ENCODE measurements around the gene ACBD6. TPM values are rescaled to one million over a fixed set of nuclear protein-coding genes. Genes with fewer than 3 reads are reported as not detected.
A peak's percentile ranks its signal among the peaks of the same experiment; 100 is the strongest.
"Not testable (repeated sequence)": the region's sequence is repeated elsewhere in the genome, so short reads cannot be mapped to it uniquely, and the experiment has no call there.

ACBD6 gene
- total RNA-seq, 1 donor from 2014 or later, result 57.1 TPM

DNA sequence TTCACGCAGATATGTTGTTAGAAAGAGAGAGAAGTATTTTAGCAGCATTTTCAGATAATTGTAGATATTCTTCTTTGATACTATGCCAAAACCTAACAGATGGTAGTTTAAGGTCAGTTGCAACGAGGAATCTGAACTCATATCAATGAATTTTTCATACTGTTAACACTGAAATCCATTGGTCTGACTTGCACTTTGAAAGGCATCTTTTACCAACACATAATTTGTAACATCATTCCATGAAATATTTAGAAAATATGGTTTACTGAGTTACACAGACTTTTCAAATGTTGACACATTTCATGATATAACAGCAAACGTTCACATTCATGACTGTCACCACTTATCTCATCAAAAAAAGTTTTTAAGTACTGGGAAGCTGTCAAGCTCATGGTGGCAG, 4.6 kb downstream of the ACBD6 start:
- no peak for DNase-seq (ENCODE audit: low spot score in 2 of 2)
- FAIRE-seq, result no peak

GRCh38 chr1:180494370-180494769, 8.0 kb downstream of the ACBD6 start:
- FAIRE-seq (no peak), DNase-seq (ENCODE audit: low spot score in 2 of 2) (no peak)

DNA sequence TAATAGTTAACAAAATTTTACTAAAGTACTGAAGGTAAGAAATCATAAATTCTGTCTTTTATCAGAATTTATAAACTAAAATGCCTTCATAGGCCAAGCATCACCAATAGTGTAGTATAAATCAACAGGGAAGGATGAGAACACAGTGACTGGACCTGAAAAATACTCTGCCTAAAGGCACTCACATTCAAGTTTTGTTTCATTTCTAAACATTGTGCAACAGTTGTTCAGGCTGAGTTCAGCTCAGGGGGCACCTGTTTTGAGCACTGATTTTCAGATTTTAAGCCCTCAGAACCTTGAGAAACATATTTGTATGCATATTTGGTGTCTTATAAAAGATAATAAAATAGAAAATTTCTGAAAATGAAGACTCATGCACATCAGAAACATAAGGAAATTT, 12.4 kb downstream of the ACBD6 start:
- no peak for FAIRE-seq
- DNase-seq (ENCODE audit: low spot score in 2 of 2), result no peak

DNA sequence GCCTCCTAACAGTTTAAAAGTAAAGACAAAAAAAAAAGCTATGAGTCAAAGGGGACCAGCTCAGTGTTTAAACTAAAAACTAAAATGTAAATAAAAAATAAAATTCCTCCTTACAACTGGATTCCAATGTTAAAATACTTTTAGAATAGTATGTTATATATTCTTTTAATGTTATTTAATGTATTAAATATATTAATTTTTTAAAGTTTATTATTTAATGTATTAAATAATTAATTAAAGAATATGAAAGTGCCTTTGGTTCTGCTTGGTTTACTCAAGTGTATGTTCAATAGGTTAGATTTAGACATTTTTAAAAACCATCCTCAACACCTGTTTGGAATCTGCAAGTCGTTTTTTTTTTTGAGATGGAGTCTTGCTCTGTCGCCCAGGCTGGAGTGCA, 13.1 kb downstream of the ACBD6 start:
- FAIRE-seq (peak; percentile 54), DNase-seq (ENCODE audit: low spot score in 2 of 2) (no peak)

- DNase-seq (ENCODE audit: low spot score in 2 of 2) (no peak), FAIRE-seq (no peak)
These were observed 13.7 kb downstream of the ACBD6 start for GRCh38 chr1:180488661-180489060.

GRCh38 chr1:180486092-180486491, 16.3 kb downstream of the ACBD6 start:
- DNase-seq (ENCODE audit: low spot score in 2 of 2) (no peak), FAIRE-seq (no peak)

DNA sequence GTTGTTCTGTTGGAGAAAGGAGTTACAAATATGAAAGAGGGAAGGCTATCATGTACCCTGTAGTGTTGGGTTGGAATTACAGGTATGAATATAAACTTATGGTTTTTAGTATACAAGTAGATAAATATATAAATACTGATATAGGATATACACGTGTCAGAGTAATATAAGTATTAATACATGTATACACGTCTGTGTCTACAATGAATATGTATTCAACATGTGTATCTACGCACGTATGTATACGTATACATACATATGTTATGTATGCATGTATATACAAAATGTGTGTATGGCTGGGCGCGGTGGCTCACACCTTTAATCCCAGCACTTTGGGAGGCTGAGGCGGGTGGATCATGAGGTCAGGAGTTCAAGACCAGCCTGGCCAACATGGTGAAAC, 17.9 kb downstream of the ACBD6 start:
- DNase-seq (ENCODE audit: low spot score in 2 of 2) (no peak), FAIRE-seq (no peak)

DNA sequence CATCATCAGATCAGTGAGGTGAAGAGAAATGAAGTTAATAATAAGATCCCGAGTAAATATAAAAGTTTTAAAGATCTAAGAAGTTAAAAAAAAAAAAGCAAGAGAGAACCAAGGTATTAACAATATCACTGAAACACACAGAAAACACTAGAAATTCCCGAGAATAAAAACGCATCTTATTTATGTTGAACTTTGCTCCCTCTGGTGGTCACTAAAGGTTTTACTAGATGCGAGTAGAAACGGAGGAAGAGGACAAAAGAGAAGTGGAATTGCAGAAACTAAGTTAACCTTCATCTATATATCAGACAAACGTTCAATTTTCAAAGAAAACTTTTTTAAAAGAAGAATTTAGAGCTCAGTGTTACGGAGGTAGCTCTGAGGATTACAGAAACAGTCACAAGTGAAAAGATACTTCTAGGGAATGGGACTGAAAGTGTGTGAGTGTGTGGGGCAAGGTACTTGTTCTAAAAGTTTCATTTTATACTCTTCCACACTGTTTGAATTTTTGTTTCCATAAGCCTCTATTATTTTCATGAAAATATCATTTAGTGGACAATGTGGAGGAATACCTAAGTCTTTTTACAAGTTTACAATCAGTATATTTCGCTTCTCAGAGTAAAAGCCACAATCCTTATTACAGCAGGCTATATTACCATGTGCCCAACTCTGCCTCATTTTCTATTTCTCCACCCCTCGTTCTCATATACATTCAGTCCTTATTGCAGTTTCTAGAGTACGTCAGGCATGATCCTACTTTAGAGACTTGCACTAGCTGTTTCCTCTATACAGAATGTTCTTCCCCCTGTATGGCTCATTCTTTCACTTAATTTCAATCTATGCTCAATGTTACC, 19.7 kb downstream of the ACBD6 start:
- DNase-seq (ENCODE audit: low spot score in 2 of 2) (peak in 1 of 2 donors; percentile 31), FAIRE-seq (peak; percentile 86)

DNA sequence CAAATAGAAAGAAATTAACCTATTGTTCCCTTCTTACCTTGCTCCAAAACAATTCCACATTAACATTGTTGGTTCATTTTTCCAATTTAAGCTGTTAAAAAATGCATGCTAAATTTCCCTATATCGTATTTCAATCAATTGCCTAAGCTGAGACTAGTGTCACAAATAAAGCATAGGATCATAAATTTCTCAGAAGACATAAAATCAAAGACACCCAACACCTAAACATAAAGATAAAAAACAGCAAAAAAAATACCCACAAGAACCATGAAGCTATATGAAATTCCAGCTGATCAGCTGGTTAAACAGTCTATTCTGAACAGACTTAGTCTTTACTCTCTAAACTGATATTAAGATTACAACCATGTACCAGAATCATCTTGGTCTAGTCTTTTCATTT, 32.3 kb downstream of the ACBD6 start:
- FAIRE-seq (no peak), DNase-seq (ENCODE audit: low spot score in 2 of 2) (no peak)

GRCh38 chr1:180468311-180468710, 34.1 kb downstream of the ACBD6 start:
- FAIRE-seq (no peak), DNase-seq (ENCODE audit: low spot score in 2 of 2) (no peak)

GRCh38 chr1:180462102-180462501, 40.3 kb downstream of the ACBD6 start:
- FAIRE-seq (no peak), DNase-seq (ENCODE audit: low spot score in 2 of 2) (no peak)

GRCh38 chr1:180461682-180462081, 40.7 kb downstream of the ACBD6 start:
- DNase-seq (ENCODE audit: low spot score in 2 of 2); FAIRE-seq: not testable (repeated sequence)

GRCh38 chr1:180458807-180459206, 43.6 kb downstream of the ACBD6 start:
- FAIRE-seq (peak; percentile 73), DNase-seq (ENCODE audit: low spot score in 2 of 2) (no peak)

GRCh38 chr1:180456191-180456590, 46.2 kb downstream of the ACBD6 start:
- DNase-seq (ENCODE audit: low spot score in 2 of 2), result no peak
- FAIRE-seq, result no peak

GRCh38 chr1:180451504-180451903, 50.9 kb downstream of the ACBD6 start:
- FAIRE-seq (no peak), DNase-seq (ENCODE audit: low spot score in 2 of 2) (no peak)

DNA sequence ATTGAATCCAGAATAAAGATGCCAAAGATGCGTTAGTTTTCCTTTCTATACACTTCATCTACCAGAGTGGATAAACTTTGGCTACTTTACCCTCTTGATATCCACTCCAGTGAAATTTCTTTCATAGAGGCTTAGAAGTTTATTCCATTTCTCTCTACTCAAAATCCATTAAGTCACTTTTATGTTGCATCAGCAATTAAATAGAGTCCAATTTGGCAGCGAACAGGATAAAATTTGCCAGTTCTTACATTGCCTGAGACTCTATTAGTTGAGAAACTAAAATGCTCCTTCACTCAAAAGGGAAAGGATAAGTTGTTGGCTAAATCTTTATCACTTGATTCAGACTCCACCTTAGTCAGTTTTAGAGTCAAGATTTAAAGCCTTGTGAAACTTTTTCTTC, 57.9 kb downstream of the ACBD6 start:
- no peak for FAIRE-seq
- DNase-seq (ENCODE audit: low spot score in 2 of 2), result no peak

DNA sequence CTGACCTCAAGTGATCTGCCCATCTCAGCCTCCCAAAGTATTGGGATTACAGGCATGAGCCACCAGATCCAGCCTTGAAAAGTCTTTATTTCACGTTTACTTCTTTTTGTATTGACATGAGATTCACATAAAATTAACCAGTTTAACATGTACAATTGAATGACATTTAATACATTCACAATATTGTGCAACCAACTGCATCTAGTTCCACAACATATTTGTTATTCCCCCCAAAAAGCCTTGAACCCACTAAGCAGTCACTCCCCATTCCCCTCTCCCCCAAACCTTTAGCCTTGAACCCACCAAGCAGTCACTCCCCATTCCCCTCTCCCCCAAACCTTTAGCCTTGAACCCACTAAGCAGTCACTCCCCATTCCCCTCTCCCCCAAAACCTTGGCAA, 62.0 kb downstream of the ACBD6 start:
- DNase-seq (ENCODE audit: low spot score in 2 of 2), result no peak
- no peak for FAIRE-seq

DNA sequence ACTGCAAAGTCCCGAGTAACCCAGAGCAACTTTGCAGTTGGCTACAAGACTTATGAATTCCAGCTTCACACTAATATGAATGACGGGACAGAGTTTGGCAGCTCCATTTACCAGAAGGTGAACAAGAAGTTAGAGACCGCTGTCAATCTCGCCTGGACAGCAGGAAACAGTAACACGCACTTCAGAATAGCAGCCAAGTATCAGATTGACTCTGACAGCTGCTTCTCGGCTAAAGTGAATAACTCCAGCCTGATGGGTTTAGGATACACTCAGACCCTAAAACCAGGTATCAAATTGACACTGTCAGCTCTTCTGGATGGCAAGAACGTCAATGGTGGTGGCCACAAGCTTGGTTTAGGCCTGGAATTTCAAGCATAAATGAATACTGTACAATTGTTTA, 66.8 kb downstream of the ACBD6 start:
- DNase-seq (ENCODE audit: low spot score in 2 of 2) (no peak), FAIRE-seq (no peak)

GRCh38 chr1:180433873-180434272, 68.5 kb downstream of the ACBD6 start:
- DNase-seq (ENCODE audit: low spot score in 2 of 2) (no peak), FAIRE-seq (no peak)

DNA sequence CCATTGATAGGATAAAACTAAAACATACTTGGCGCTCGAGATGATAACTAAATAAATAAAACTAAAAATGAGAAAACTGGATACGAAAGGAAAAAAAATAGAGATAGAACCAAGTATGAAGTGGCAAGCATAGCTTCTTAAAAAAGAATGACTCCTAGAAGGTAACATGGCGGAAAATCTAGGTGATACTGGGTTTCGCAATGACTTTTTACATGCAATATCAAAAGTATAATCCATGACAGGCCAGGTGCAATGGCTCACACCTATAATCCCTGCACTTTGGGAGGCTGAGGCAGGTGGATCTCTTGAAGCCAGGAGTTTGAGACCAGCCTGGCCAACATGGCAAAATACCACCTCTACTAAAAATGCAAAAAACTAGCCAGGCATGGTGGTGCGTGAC, 70.7 kb downstream of the ACBD6 start:
- FAIRE-seq (no peak), DNase-seq (ENCODE audit: low spot score in 2 of 2) (no peak)

- DNase-seq (ENCODE audit: low spot score in 2 of 2), result no peak
- no peak for FAIRE-seq
These were observed 73.3 kb downstream of the ACBD6 start for GRCh38 chr1:180428782-180429695.

DNA sequence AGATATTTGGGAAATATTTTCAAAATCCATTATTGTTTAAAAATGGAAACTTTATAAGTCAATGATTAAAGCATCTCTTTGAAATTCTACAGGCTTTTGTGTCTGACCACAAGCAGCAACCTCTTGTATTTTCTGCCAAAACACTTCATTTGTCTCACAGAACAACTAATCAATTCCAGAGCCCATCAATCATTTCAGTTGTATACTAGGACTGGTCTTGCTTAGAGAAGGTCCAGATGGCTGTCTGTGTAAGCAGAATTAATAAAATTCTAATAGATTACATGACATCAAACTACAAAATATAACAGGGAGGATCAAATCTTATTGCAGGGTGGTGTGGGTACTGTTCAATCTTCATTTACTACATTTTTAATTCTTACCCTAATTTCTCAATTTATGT, 76.4 kb downstream of the ACBD6 start:
- FAIRE-seq, result no peak
- DNase-seq (ENCODE audit: low spot score in 2 of 2), result no peak
